H9 (cell line): Measurements from ENCODE around the gene PPARGC1A. TPM values are rescaled to one million over a fixed set of nuclear protein-coding genes. Genes with fewer than 3 reads are reported as not detected.

ENCODE experiments used
- DNase-seq: peaks from one replicate; pipeline ENCODE4 v3.0.0-alpha.2; 2017
- H2AFZ ChIP-seq: one replicate; pipeline ENCODE4 v1.6.1; 2013; ENCODE audit warnings: mild to moderate bottlenecking, low read length, control low read depth, moderate library complexity
- H2AK5ac ChIP-seq: 2 replicates; pipeline ENCODE4 v1.6.1; 2013; ENCODE audit warnings: low read length, control low read depth, mixed read lengths; ENCODE audit not compliant: insufficient read length
- H2BK120ac ChIP-seq: one replicate; pipeline ENCODE4 v1.6.1; 2013; ENCODE audit warnings: low read depth, mild to moderate bottlenecking, low read length, control low read depth, inconsistent platforms; ENCODE audit not compliant: poor library complexity, severe bottlenecking
- H2BK12ac ChIP-seq: 2 replicates; pipeline ENCODE4 v1.6.1; 2013; ENCODE audit warnings: low read length, control low read depth, mixed read lengths, low read depth; ENCODE audit not compliant: insufficient read length
- H2BK15ac ChIP-seq: 2 replicates; pipeline ENCODE4 v1.6.1; 2013; ENCODE audit warnings: low read depth, low read length, control low read depth
- H2BK20ac ChIP-seq: one replicate; pipeline ENCODE4 v1.6.1; 2013; ENCODE audit warnings: low read depth, mild to moderate bottlenecking, low read length, control low read depth, inconsistent platforms; ENCODE audit not compliant: poor library complexity, severe bottlenecking
- H2BK5ac ChIP-seq: 2 replicates; pipeline ENCODE4 v1.6.1; 2013; ENCODE audit warnings: low read length, control low read depth, mixed read lengths; ENCODE audit not compliant: insufficient read length
- H3K14ac ChIP-seq: 2 replicates; pipeline ENCODE4 v1.6.1; 2013; ENCODE audit warnings: low read length, control low read depth; ENCODE audit not compliant: insufficient read depth
- H3K18ac ChIP-seq: 2 replicates; pipeline ENCODE4 v1.6.1; 2013; ENCODE audit warnings: low read depth, mild to moderate bottlenecking, mixed read lengths, low read length, control low read depth; ENCODE audit not compliant: insufficient read length
- H3K23ac ChIP-seq: 2 replicates; pipeline ENCODE4 v1.6.1; 2013; ENCODE audit warnings: low read length, control low read depth, mixed read lengths, low read depth; ENCODE audit not compliant: insufficient read length
- H3K23me2 ChIP-seq: 2 replicates; pipeline ENCODE4 v1.6.1; 2013; ENCODE audit warnings: low read depth, mild to moderate bottlenecking, mixed read lengths, low read length, control low read depth; ENCODE audit not compliant: insufficient read length, poor library complexity, severe bottlenecking
- H3K27ac ChIP-seq: 2 replicates; pipeline ENCODE4 v1.5.1; 2013; ENCODE audit warnings: low read length, control low read depth, mixed read lengths, low read depth; ENCODE audit not compliant: insufficient read length
- H3K27me3 ChIP-seq: 2 replicates; pipeline ENCODE4 v1.6.1; 2013; ENCODE audit warnings: low read length, control low read depth, inconsistent platforms; ENCODE audit not compliant: insufficient read depth
- H3K4ac ChIP-seq: 2 replicates; pipeline ENCODE4 v1.6.1; 2013; ENCODE audit warnings: low read depth, mild to moderate bottlenecking, control low read depth, inconsistent platforms, low read length, moderate library complexity
- H3K4me1 ChIP-seq: 2 replicates; pipeline ENCODE4 v1.6.1; 2013; ENCODE audit warnings: low read length, control low read depth, inconsistent platforms; ENCODE audit not compliant: insufficient read depth
- H3K4me2 ChIP-seq: 2 replicates; pipeline ENCODE4 v1.6.1; 2013; ENCODE audit warnings: low read length, control low read depth, mixed read lengths; ENCODE audit not compliant: insufficient read length, insufficient read depth
- H3K56ac ChIP-seq: 2 replicates; pipeline ENCODE4 v1.6.1; 2013; ENCODE audit warnings: low read depth, mild to moderate bottlenecking, mixed read lengths, low read length, control low read depth; ENCODE audit not compliant: insufficient read length
- H3K79me1 ChIP-seq: 2 replicates; pipeline ENCODE4 v1.6.1; 2013; ENCODE audit warnings: low read depth, mild to moderate bottlenecking, moderate library complexity, low read length, control low read depth, inconsistent platforms; ENCODE audit not compliant: insufficient read depth, poor library complexity, severe bottlenecking
- H3K79me2 ChIP-seq: 2 replicates; pipeline ENCODE4 v1.6.1; 2013; ENCODE audit warnings: low read length, control low read depth, inconsistent platforms; ENCODE audit not compliant: insufficient read depth
- H3K9ac ChIP-seq: 2 replicates; pipeline ENCODE4 v1.6.1; 2013; ENCODE audit warnings: low read length, control low read depth, mixed read lengths; ENCODE audit not compliant: insufficient read length; ENCODE audit errors: extremely low read depth
- H3K9me3 ChIP-seq: one replicate; pipeline ENCODE4 v1.6.1; 2013; ENCODE audit warnings: low read depth, low read length, inconsistent platforms; ENCODE audit not compliant: control insufficient read depth
- H3T11ph ChIP-seq: one replicate; pipeline ENCODE4 v1.6.1; 2013; ENCODE audit warnings: mild to moderate bottlenecking, low read length, control low read depth, inconsistent platforms
- H4K20me1 ChIP-seq: one replicate; pipeline ENCODE4 v1.6.1; 2013; ENCODE audit not compliant: control insufficient read depth, insufficient read length, insufficient read depth
- H4K5ac ChIP-seq: 2 replicates; pipeline ENCODE4 v1.6.1; 2013; ENCODE audit warnings: low read depth, mild to moderate bottlenecking, mixed read lengths, low read length, control low read depth; ENCODE audit not compliant: insufficient read length
- H4K8ac ChIP-seq: replicated peaks from 2 replicates; pipeline ENCODE4 v1.6.1; 2013; ENCODE audit warnings: low read length, control low read depth, mixed read lengths, low read depth; ENCODE audit not compliant: insufficient read length
- H4K91ac ChIP-seq: 2 replicates; pipeline ENCODE4 v1.6.1; 2013; ENCODE audit warnings: low read depth, mild to moderate bottlenecking, moderate library complexity, mixed read lengths, low read length, control low read depth; ENCODE audit not compliant: insufficient read length
- H3K27ac Mint-ChIP-seq, 3 experiments: 2 replicates in 2 of 3; 3 replicates in 1 of 3; pipeline ENCODE4 v1.8.0; 2020 to 2021; ENCODE audit warnings: mixed read lengths in 3 of 3, mild to moderate bottlenecking in 1 of 3, moderate library complexity in 1 of 3
- H3K27me3 Mint-ChIP-seq: 2 replicates; pipeline ENCODE4 v1.8.0; 2021; ENCODE audit warnings: low read depth, mild to moderate bottlenecking, moderate library complexity, mixed read lengths
- H3K36me3 Mint-ChIP-seq, 3 experiments: 2 replicates in 2 of 3; 3 replicates in 1 of 3; pipeline ENCODE4 v1.8.0; 2020 to 2021; ENCODE audit warnings: low read depth in 3 of 3, mixed read lengths in 3 of 3; ENCODE audit not compliant: insufficient read depth in 1 of 3
- H3K4me1 Mint-ChIP-seq, 2 experiments: 2 replicates each; pipeline ENCODE4 v1.8.0; 2020; ENCODE audit warnings: mixed read lengths in 2 of 2
- H3K4me3 Mint-ChIP-seq, 2 experiments: 2 replicates in 1 of 2; 3 replicates in 1 of 2; pipeline ENCODE4 v1.8.0; 2020 to 2021; ENCODE audit warnings: mild to moderate bottlenecking in 2 of 2, mixed read lengths in 2 of 2, moderate library complexity in 1 of 2
- H3K9me3 Mint-ChIP-seq, 2 experiments: 2 replicates in 1 of 2; 3 replicates in 1 of 2; pipeline ENCODE4 v1.8.0; 2020; ENCODE audit warnings: mild to moderate bottlenecking in 2 of 2, mixed read lengths in 2 of 2, moderate library complexity in 1 of 2
- WGBS: extraction: QIAGEN DNeasy Blood & Tissue Kit; methylation state at CpG from one replicate; pipeline ENCODE4 v1.1.7; 2013; ENCODE audit warnings: missing lambda C conversion rate, low lambda C conversion rate, mixed read lengths; ENCODE audit not compliant: insufficient read length; ENCODE audit errors: extremely low coverage; 5-methylcytosine and 5-hydroxymethylcytosine counted together
- total RNA-seq: library from RNA; stranded (reverse); gene quantifications from 2 replicates; pipeline ENCODE4 v1.2.1, GENCODE V29; 2021
- TF ChIP-seq, protein P1 (sequence below): fragments of 200-600 bp; sonication (generic); conservative IDR thresholded peaks from 3 replicates; pipeline ENCODE4 v1.8.0; 2021; ENCODE audit warnings: antibody characterized with exemption, mild to moderate bottlenecking

The PPARGC1A gene
- total RNA-seq, 1 experiment from 2014 or later: 1.7 TPM

DNA sequence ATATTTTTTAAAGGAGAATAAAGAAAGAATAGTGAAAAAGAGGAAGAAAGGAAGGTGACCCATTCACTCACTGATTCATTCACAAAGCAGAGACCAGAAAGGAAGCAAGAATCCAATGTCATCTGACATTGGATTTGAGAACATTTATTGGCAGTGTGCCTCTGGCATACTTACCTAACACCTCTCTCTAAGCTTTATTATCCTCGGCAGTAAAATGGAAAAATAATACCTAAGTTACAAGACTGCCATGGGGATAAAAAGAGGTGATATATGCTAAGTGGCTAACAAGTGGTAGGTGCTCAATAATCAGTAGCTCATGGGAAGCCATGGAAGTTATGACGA, 41.6 kb upstream of the PPARGC1A start:
- no peak overlapping the region for H3K18ac ChIP-seq
- no peak overlapping the region for H4K8ac ChIP-seq
- no peak overlapping the region for H2BK12ac ChIP-seq
- peaks cover 0 to 2% (median 0%) of the 10 kb centered on the region in 3 experiments; a peak in 3 of 7 replicates for H3K36me3 Mint-ChIP-seq
- H2AFZ ChIP-seq: no peak overlapping the region
- no peak overlapping the region for H2BK20ac ChIP-seq
- H2AK5ac ChIP-seq: no peak overlapping the region
- 0 out of 7 replicates have a peak overlapping the region, but pooled peaks of 1 of the 3 experiments have one; percentile 5 for H3K27ac Mint-ChIP-seq
- H3K14ac ChIP-seq: no peak overlapping the region
- no peaks in the 10 kb centered on the region for H3K27me3 ChIP-seq
- no peaks in the 10 kb centered on the region; a peak in 1 of 5 replicates for H3K9me3 Mint-ChIP-seq
- H3K79me2 ChIP-seq: no peaks in the 10 kb centered on the region
- H4K5ac ChIP-seq: no peak overlapping the region
- no peak overlapping the region for H3K9ac ChIP-seq
- H3K4me2 ChIP-seq: no peak overlapping the region
- H4K20me1 ChIP-seq: no peaks in the 10 kb centered on the region
- no peaks in the 10 kb centered on the region for H3K27me3 Mint-ChIP-seq
- no peaks in the 10 kb centered on the region for H3K79me1 ChIP-seq
- H3T11ph ChIP-seq: no peak overlapping the region
- H3K4me1 ChIP-seq: peaks cover 22% of the 10 kb centered on the region
- no peaks in the 10 kb centered on the region for H3K23me2 ChIP-seq
- H3K4me1 Mint-ChIP-seq: peaks cover 69% of the 10 kb centered on the region in 2 experiments
- no peak overlapping the region for H3K56ac ChIP-seq
- H3K4ac ChIP-seq: no peak overlapping the region
- no peak overlapping the region for H2BK5ac ChIP-seq
- no peak overlapping the region for H3K4me3 Mint-ChIP-seq
- H3K9me3 ChIP-seq: no peaks in the 10 kb centered on the region
- WGBS: no CpG with 5 or more reads among the region's 2 CpGs
- H3K27ac ChIP-seq: no peak overlapping the region
- TF ChIP-seq, protein P1, sequence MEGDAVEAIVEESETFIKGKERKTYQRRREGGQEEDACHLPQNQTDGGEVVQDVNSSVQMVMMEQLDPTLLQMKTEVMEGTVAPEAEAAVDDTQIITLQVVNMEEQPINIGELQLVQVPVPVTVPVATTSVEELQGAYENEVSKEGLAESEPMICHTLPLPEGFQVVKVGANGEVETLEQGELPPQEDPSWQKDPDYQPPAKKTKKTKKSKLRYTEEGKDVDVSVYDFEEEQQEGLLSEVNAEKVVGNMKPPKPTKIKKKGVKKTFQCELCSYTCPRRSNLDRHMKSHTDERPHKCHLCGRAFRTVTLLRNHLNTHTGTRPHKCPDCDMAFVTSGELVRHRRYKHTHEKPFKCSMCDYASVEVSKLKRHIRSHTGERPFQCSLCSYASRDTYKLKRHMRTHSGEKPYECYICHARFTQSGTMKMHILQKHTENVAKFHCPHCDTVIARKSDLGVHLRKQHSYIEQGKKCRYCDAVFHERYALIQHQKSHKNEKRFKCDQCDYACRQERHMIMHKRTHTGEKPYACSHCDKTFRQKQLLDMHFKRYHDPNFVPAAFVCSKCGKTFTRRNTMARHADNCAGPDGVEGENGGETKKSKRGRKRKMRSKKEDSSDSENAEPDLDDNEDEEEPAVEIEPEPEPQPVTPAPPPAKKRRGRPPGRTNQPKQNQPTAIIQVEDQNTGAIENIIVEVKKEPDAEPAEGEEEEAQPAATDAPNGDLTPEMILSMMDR: no peak
- no peak overlapping the region for H4K91ac ChIP-seq
- H2BK15ac ChIP-seq: no peak overlapping the region
- H2BK120ac ChIP-seq: no peak overlapping the region
- H3K23ac ChIP-seq: no peak overlapping the region
- no peak for DNase-seq
